Suprapubic skin (tissue), 4 donors: ENCODE results near the gene NGDN. TPM values are rescaled to one million over a fixed set of nuclear protein-coding genes. Genes with fewer than 3 reads are reported as not detected.
"Not testable (repeated sequence)": the region's sequence is repeated elsewhere in the genome, so short reads cannot be mapped to it uniquely, and the experiment has no call there.

Experiments
- DNase-seq, 2 donors: peaks; one replicate each; pipeline ENCODE4 v3.0.0-alpha.2; 2019; ENCODE audit warnings: low spot score in 2 of 2
- H3K27ac ChIP-seq: fragments of 200-600 bp; sonication (generic); one replicate; pipeline ENCODE4 v1.5.1; 2019
- H3K27me3 ChIP-seq: fragments of 200-600 bp; sonication (generic); one replicate; pipeline ENCODE4 v1.5.1; 2019
- H3K36me3 ChIP-seq: fragments of 200-600 bp; sonication (generic); one replicate; pipeline ENCODE4 v1.5.1; 2019
- H3K4me1 ChIP-seq: fragments of 200-600 bp; sonication (generic); one replicate; pipeline ENCODE4 v1.5.1; 2019
- H3K4me3 ChIP-seq: fragments of 200-600 bp; sonication (generic); one replicate; pipeline ENCODE4 v1.5.1; 2019; ENCODE audit warnings: mild to moderate bottlenecking
- H3K9me3 ChIP-seq: fragments of 200-600 bp; sonication (generic); one replicate; pipeline ENCODE4 v1.5.1; 2019
- EP300 ChIP-seq: sonication (generic); formaldehyde crosslinking; IDR thresholded peaks from one replicate; pipeline ENCODE4 v1.6.1; 2017; ENCODE audit warnings: antibody characterized with exemption
- POLR2A ChIP-seq, 2 donors: fragments of 450-650 bp; IDR thresholded peaks; one replicate each; pipeline ENCODE4 v1.6.1; 2017; ENCODE audit warnings: antibody characterized with exemption in 2 of 2, mild to moderate bottlenecking in 2 of 2, moderate library complexity in 2 of 2
- POLR2AphosphoS5 ChIP-seq, 3 donors: sonication (generic); formaldehyde crosslinking; IDR thresholded peaks; one replicate each; pipeline ENCODE4 v1.6.1; 2017; ENCODE audit warnings: antibody characterized with exemption in 3 of 3
- WGBS: methylation state at CpG from one replicate; pipeline ENCODE4 v1.1.5; 2018; 5-methylcytosine and 5-hydroxymethylcytosine counted together
- total RNA-seq, 4 donors: library from RNA; depleted of rRNA; stranded (reverse); fragments of >200 nt; gene quantifications; one replicate each; pipeline ENCODE4 v1.1.0, GENCODE V29; 2016
- TF ChIP-seq, protein P1 (sequence below), 2 donors: fragments of 200-600 bp in 1 of 2; fragments of 450-650 bp in 1 of 2; sonication (generic) in 1 of 2; IDR thresholded peaks; one replicate each; pipeline ENCODE4 v1.5.1; 2016 to 2019; ENCODE audit warnings: antibody characterized with exemption in 2 of 2, mild to moderate bottlenecking in 1 of 2, moderate library complexity in 1 of 2

Gene NGDN
- total RNA-seq, 4 donors from 2014 or later = 31.1 to 61.4 (median 46.5) TPM

DNA sequence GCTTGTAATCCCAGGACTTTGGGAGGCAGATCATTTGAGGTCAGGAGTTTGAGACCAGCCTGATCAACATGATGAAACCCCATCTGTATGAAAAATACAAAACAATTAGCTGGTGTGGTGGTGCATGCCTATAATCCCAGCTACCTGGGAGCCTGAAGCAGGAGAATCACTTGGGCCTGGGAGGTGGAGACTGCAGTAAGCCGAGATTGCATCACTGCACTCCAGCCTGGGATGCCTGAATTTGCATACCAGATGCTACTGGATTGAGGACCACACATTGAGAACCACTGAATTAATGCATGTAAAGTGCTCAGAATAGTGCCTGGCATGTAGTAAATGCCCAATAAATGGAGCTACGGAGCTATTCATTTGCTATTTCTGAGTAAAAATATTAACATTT, 19.1 kb upstream of the NGDN start:
- Histone ChIP-seq H3K36me3 (no peaks in the 10 kb centered on the region), H3K9me3 (no peaks in the 10 kb centered on the region), H3K27ac (no peak overlapping the region), H3K4me3 (no peak overlapping the region), H3K27me3 (no peaks in the 10 kb centered on the region), H3K4me1 (peaks cover 15% of the 10 kb centered on the region)
- WGBS = 80% methylated on average over 2 of the region's 2 CpGs
- TF ChIP-seq POLR2AphosphoS5 (IDR thresholded peaks at IDR 0.05) (no peak), POLR2A (IDR thresholded peaks at IDR 0.05) (no peak), EP300 (no peak)
- TF ChIP-seq, protein P1, sequence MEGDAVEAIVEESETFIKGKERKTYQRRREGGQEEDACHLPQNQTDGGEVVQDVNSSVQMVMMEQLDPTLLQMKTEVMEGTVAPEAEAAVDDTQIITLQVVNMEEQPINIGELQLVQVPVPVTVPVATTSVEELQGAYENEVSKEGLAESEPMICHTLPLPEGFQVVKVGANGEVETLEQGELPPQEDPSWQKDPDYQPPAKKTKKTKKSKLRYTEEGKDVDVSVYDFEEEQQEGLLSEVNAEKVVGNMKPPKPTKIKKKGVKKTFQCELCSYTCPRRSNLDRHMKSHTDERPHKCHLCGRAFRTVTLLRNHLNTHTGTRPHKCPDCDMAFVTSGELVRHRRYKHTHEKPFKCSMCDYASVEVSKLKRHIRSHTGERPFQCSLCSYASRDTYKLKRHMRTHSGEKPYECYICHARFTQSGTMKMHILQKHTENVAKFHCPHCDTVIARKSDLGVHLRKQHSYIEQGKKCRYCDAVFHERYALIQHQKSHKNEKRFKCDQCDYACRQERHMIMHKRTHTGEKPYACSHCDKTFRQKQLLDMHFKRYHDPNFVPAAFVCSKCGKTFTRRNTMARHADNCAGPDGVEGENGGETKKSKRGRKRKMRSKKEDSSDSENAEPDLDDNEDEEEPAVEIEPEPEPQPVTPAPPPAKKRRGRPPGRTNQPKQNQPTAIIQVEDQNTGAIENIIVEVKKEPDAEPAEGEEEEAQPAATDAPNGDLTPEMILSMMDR (IDR thresholded peaks at IDR 0.05) = no peak
- no peak for DNase-seq

GRCh38 chr14:23452237-23452636, 17.3 kb upstream of the NGDN start:
- 93% methylated on average over 2 of the region's 2 CpGs for WGBS

GRCh38 chr14:23454445-23454856, 15.1 kb upstream of the NGDN start:
- H3K27me3 ChIP-seq = peaks cover 3% of the 10 kb centered on the region
- H3K27ac ChIP-seq = no peak overlapping the region
- no peak overlapping the region for H3K4me3 ChIP-seq
- peaks cover 2% of the 10 kb centered on the region for H3K4me1 ChIP-seq
- no peak for DNase-seq
- H3K36me3 ChIP-seq = no peaks in the 10 kb centered on the region
- no peaks in the 10 kb centered on the region for H3K9me3 ChIP-seq
- TF ChIP-seq POLR2AphosphoS5 (IDR thresholded peaks at IDR 0.05) (no peak), EP300 (no peak), POLR2A (IDR thresholded peaks at IDR 0.05) (no peak)
- TF ChIP-seq, protein P1 (IDR thresholded peaks at IDR 0.05) = no peak
- 10% methylated on average over 1 of the region's 1 CpG for WGBS

More at GRCh38 chr14:23452237-23452636, 17.3 kb upstream of the NGDN start:
- no peak for TF ChIP-seq POLR2AphosphoS5 (IDR thresholded peaks at IDR 0.05)
- TF ChIP-seq EP300 = no peak
- TF ChIP-seq, protein P1 (IDR thresholded peaks at IDR 0.05) = no peak
- TF ChIP-seq POLR2A (IDR thresholded peaks at IDR 0.05) = no peak
- no peak for DNase-seq
- no peaks in the 10 kb centered on the region for H3K36me3 ChIP-seq
- no peak overlapping the region for H3K4me3 ChIP-seq
- H3K27me3 ChIP-seq = no peaks in the 10 kb centered on the region
- H3K27ac ChIP-seq = no peak overlapping the region
- no peaks in the 10 kb centered on the region for H3K9me3 ChIP-seq
- peaks cover 2% of the 10 kb centered on the region for H3K4me1 ChIP-seq

DNA sequence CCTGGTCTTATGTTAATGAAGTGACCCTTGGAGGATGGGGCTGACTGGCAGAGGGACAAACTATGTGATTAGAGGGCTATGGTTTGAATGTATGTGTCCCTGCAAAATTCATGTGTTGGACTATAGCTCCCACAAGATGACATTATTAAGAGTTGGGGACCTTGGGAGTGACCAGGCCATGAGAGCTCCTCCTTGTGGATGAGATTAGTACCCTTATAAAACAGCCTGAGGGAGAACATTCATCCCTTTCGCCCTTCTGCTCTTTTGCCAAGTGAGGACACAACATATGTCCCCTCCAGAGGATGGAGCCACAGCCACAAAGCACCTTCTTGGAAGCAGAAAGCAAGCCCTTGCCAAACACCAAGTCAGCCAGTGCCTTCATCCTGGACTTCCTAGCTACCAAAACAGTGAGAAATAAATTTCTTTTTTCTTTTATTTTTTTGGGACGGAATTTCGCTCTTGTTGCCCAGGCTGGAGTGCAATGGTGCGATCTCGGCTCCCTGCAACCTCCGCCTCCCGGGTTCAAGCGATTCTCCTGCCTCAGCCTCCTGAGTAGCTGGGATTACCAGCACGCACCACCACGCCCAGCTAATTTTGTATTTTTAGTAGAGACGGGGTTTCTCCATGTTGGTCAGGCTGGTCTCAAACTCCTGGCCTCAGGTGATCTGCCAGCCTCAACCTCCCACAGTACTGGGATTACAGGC, 12.5 kb upstream of the NGDN start:
- not testable (repeated sequence) for H3K27me3 ChIP-seq, DNase-seq, H3K9me3 ChIP-seq, H3K27ac ChIP-seq, H3K4me3 ChIP-seq, H3K36me3 ChIP-seq, H3K4me1 ChIP-seq
- WGBS = 93% methylated on average over 11 of the region's 11 CpGs

GRCh38 chr14:23457587-23458445, 11.7 kb upstream of the NGDN start:
- 80% methylated on average over 5 of the region's 5 CpGs for WGBS
- H3K4me3 ChIP-seq = no peak overlapping the region
- no peak for DNase-seq

More at GRCh38 chr14:23457587-23458445, 11.7 kb upstream of the NGDN start:
- Histone ChIP-seq H3K27me3 (peaks cover 3% of the 10 kb centered on the region), H3K4me1 (peaks cover 2% of the 10 kb centered on the region), H3K36me3 (no peaks in the 10 kb centered on the region), H3K9me3 (no peaks in the 10 kb centered on the region), H3K27ac (no peak overlapping the region)
- TF ChIP-seq POLR2AphosphoS5 (IDR thresholded peaks at IDR 0.05) = no peak
- TF ChIP-seq POLR2A (IDR thresholded peaks at IDR 0.05) = no peak
- TF ChIP-seq, protein P1 (IDR thresholded peaks at IDR 0.05) = no peak
- no peak for TF ChIP-seq EP300
